ENCODE results near the gene HOXC6. TPM values are rescaled to one million over a fixed set of nuclear protein-coding genes. Genes with fewer than 3 reads are reported as not detected.

The HOXC6 gene
- total and polyA plus RNA-seq, 2 of the 13 experiments (the other 11 are each of a cell fraction or from before 2014, with no cell fraction given) = not detected

GRCh38 chr12:54000116-54001114, 27.8 kb upstream of the HOXC6 start, which contains the start of gene HOXC9 (continued):
- TF ChIP-seq ZGPAT (CRISPR knock-in tag; IDR thresholded peaks at IDR 0.05) (peak; percentile 45; the same call in 1 of the 2 replicates), ZNF280D (CRISPR knock-in tag; IDR thresholded peaks at IDR 0.05) (no peak), DR1 (CRISPR knock-in tag; IDR thresholded peaks at IDR 0.05) (no peak), ZNF781 (CRISPR knock-in tag; IDR thresholded peaks at IDR 0.05; ENCODE audit: borderline replicate concordance, not compliant biosample characterization) (no peak), XRCC5 (optimal IDR thresholded peaks at IDR 0.05; ENCODE audit: low read length) (peak; percentile 16), HNRNPH1 (optimal IDR thresholded peaks at IDR 0.05; ENCODE audit: low read depth, low read length) (no peak), PHF20 (CRISPR knock-in tag; IDR thresholded peaks at IDR 0.05) (no peak), ARID2 (CRISPR knock-in tag; IDR thresholded peaks at IDR 0.05; ENCODE audit: borderline replicate concordance) (0 out of 2 replicates have a peak, but pooled peaks have one; percentile 38), ZNF142 (CRISPR knock-in tag; IDR thresholded peaks at IDR 0.05) (peak; percentile 25; the same call in 1 of the 2 replicates), ARNT2 (CRISPR knock-in tag; IDR thresholded peaks at IDR 0.05; ENCODE audit: low read depth) (no peak; the same call in 1 of the 2 replicates)
- TF ChIP-seq, protein P1, sequence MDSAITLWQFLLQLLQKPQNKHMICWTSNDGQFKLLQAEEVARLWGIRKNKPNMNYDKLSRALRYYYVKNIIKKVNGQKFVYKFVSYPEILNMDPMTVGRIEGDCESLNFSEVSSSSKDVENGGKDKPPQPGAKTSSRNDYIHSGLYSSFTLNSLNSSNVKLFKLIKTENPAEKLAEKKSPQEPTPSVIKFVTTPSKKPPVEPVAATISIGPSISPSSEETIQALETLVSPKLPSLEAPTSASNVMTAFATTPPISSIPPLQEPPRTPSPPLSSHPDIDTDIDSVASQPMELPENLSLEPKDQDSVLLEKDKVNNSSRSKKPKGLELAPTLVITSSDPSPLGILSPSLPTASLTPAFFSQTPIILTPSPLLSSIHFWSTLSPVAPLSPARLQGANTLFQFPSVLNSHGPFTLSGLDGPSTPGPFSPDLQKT (CRISPR knock-in tag; IDR thresholded peaks at IDR 0.05; ENCODE audit: borderline replicate concordance) = 0 out of 2 replicates have a peak, but pooled peaks have one; percentile 24
- TF ChIP-seq, protein P2, sequence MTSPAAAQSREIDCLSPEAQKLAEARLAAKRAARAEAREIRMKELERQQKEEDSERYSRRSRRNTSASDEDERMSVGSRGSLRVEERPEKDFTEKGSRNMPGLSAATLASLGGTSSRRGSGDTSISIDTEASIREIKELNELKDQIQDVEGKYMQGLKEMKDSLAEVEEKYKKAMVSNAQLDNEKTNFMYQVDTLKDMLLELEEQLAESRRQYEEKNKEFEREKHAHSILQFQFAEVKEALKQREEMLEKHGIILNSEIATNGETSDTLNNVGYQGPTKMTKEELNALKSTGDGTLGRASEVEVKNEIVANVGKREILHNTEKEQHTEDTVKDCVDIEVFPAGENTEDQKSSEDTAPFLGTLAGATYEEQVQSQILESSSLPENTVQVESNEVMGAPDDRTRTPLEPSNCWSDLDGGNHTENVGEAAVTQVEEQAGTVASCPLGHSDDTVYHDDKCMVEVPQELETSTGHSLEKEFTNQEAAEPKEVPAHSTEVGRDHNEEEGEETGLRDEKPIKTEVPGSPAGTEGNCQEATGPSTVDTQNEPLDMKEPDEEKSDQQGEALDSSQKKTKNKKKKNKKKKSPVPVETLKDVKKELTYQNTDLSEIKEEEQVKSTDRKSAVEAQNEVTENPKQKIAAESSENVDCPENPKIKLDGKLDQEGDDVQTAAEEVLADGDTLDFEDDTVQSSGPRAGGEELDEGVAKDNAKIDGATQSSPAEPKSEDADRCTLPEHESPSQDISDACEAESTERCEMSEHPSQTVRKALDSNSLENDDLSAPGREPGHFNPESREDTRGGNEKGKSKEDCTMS (CRISPR knock-in tag; conservative IDR thresholded peaks at IDR 0.05) = no peak

Data from HepG2 (cell line).